Measurements from ENCODE around the gene ZNF782. TPM values are rescaled to one million over a fixed set of nuclear protein-coding genes. Genes with fewer than 3 reads are reported as not detected.

The ZNF782 gene
- total and polyA plus RNA-seq, 7 experiments from 2014 or later: 1.5 to 12.4 (median 6.3) TPM

GRCh38 chr9:96777426-96777864 lies 76.9 kb downstream of the ZNF782 start:
- CTCF ChIA-PET: no interaction called here
- DNase-seq (peak in 5 of 9 donors; percentile 18 to 47 (median 29)), ATAC-seq (peak; percentile 28)
- peaks cover 4 to 36% (median 11%) of the 10 kb centered on the region in 11 donors for H3K9me3 Mint-ChIP-seq
- H3K27ac Mint-ChIP-seq: peak overlapping the region; percentile 94 to 100 (median 98)
- H3K4me1 Mint-ChIP-seq: peaks cover 12 to 64% (median 58%) of the 10 kb centered on the region in 7 donors
- Histone ChIP-seq H3K9me3 (ENCODE audit: control insufficient read depth in 2 of 3, low read length in 3 of 3) (no peaks in the 10 kb centered on the region), H3K4me3 (ENCODE audit: low read length) (peak overlapping the region; percentile 84), H3K4me1 (ENCODE audit: control insufficient read depth in 2 of 2, insufficient read depth in 2 of 2, low read length in 2 of 2) (peaks cover 6 to 12% of the 10 kb centered on the region in 2 donors), H3K27me3 (ENCODE audit: control insufficient read depth in 2 of 2, insufficient read depth in 2 of 2, low read length in 2 of 2) (no peaks in the 10 kb centered on the region), H3K27ac (ENCODE audit: low read depth, low read length) (peak overlapping the region; percentile 92), H3K36me3 (ENCODE audit: control insufficient read depth in 2 of 3, insufficient read depth in 3 of 3, low read length in 3 of 3) (peaks cover 0 to 34% (median 7%) of the 10 kb centered on the region in 3 experiments)
- H3K36me3 Mint-ChIP-seq: peaks cover 18 to 47% (median 46%) of the 10 kb centered on the region in 5 donors
- POLR2A ChIA-PET: interaction anchor here (0.6 to 1.5 kb wide), 2 partner anchors 40 to 77 kb away, joined by 4 to 9 read pairs; partner anchors contain the start of gene ZNF782
- no peaks in the 10 kb centered on the region for H3K27me3 Mint-ChIP-seq
- intact Hi-C loops (cut with micrococcal nuclease): loop anchor here (5.0 to 10.0 kb wide), 8 partner anchors 123 to 855 kb away; partner anchors contain the start of genes NCBP1 (in 2 of the 2), TDRD7 (in 2 of the 2), TSTD2 (in 2 of the 2) and ZNF367 (in 2 of the 2)
- peak overlapping the region; percentile 91 to 100 (median 98) for H3K4me3 Mint-ChIP-seq

- H3K9me3 Mint-ChIP-seq: peaks cover 4 to 84% (median 52%) of the 10 kb centered on the region in 11 donors
- H3K4me1 Mint-ChIP-seq: peaks cover 0 to 26% (median 17%) of the 10 kb centered on the region in 7 donors
- H3K9me3 ChIP-seq (ENCODE audit: control insufficient read depth in 2 of 3, low read length in 3 of 3): peaks cover 0 to 55% (median 23%) of the 10 kb centered on the region in 3 experiments
- ChIA-PET POLR2A (interaction anchor here (0.7 kb wide), 1 partner anchor 25 kb away, joined by 3 read pairs; no protein-coding TSS in a partner anchor), CTCF (no interaction called here)
- H3K27ac Mint-ChIP-seq: no peak overlapping the region
- H3K4me3 Mint-ChIP-seq: no peak overlapping the region
- peaks cover 49 to 96% (median 85%) of the 10 kb centered on the region in 5 donors for H3K36me3 Mint-ChIP-seq
- no peak for DNase-seq
- intact Hi-C loops (cut with micrococcal nuclease): loop anchor here (10.0 kb wide), 4 partner anchors 116 to 446 kb away; partner anchors contain the start of genes CTSV (in 1 of the 2), PRXL2C (in 1 of the 2) and ZNF367 (in 1 of the 2)
- H3K27me3 Mint-ChIP-seq: no peaks in the 10 kb centered on the region
- no peak overlapping the region for H3K27ac ChIP-seq (ENCODE audit: low read depth, low read length)
- no peak for ATAC-seq
- H3K4me1 ChIP-seq (ENCODE audit: control insufficient read depth in 2 of 2, insufficient read depth in 2 of 2, low read length in 2 of 2): no peaks in the 10 kb centered on the region
- H3K36me3 ChIP-seq (ENCODE audit: control insufficient read depth in 2 of 3, insufficient read depth in 3 of 3, low read length in 3 of 3): peaks cover 26 to 92% (median 27%) of the 10 kb centered on the region in 3 experiments
- no peak overlapping the region for H3K4me3 ChIP-seq (ENCODE audit: low read length)
- no peaks in the 10 kb centered on the region for H3K27me3 ChIP-seq (ENCODE audit: control insufficient read depth in 2 of 2, insufficient read depth in 2 of 2, low read length in 2 of 2)
Observed at GRCh38 chr9:96771124-96771523, 83.2 kb downstream of the ZNF782 start.

GRCh38 chr9:96769989-96770388 lies 84.3 kb downstream of the ZNF782 start:
- no peak overlapping the region for H3K27ac ChIP-seq (ENCODE audit: low read depth, low read length)
- no peak overlapping the region for H3K4me3 ChIP-seq (ENCODE audit: low read length)
- no peaks in the 10 kb centered on the region for H3K27me3 Mint-ChIP-seq
- POLR2A ChIA-PET: no interaction called here
- intact Hi-C loops (cut with micrococcal nuclease): loop anchor here (10.0 kb wide), 4 partner anchors 115 to 445 kb away; partner anchors contain the start of genes CTSV (in 1 of the 2), PRXL2C (in 1 of the 2) and ZNF367 (in 1 of the 2)
- H3K9me3 Mint-ChIP-seq: peaks cover 4 to 96% (median 58%) of the 10 kb centered on the region in 11 donors
- DNase-seq (no peak), ATAC-seq (no peak)
- no peaks in the 10 kb centered on the region for H3K27me3 ChIP-seq (ENCODE audit: control insufficient read depth in 2 of 2, insufficient read depth in 2 of 2, low read length in 2 of 2)
- peaks cover 52 to 99% (median 90%) of the 10 kb centered on the region in 5 donors for H3K36me3 Mint-ChIP-seq
- peaks cover 2 to 66% (median 28%) of the 10 kb centered on the region in 3 experiments for H3K9me3 ChIP-seq (ENCODE audit: control insufficient read depth in 2 of 3, low read length in 3 of 3)
- H3K27ac Mint-ChIP-seq: no peak overlapping the region
- no peaks in the 10 kb centered on the region for H3K4me1 ChIP-seq (ENCODE audit: control insufficient read depth in 2 of 2, insufficient read depth in 2 of 2, low read length in 2 of 2)
- peaks cover 30 to 94% (median 36%) of the 10 kb centered on the region in 3 experiments for H3K36me3 ChIP-seq (ENCODE audit: control insufficient read depth in 2 of 3, insufficient read depth in 3 of 3, low read length in 3 of 3)
- CTCF ChIA-PET: no interaction called here
- H3K4me1 Mint-ChIP-seq: peaks cover 0 to 22% (median 17%) of the 10 kb centered on the region in 7 donors
- H3K4me3 Mint-ChIP-seq: no peak overlapping the region

Other genes with a start within 250 kb of the ZNF782 start
- gene CDC14B, start 234.7 kb downstream of the ZNF782 start, total RNA-seq: 10 to 100 TPM in 2 of 5 experiments, 1 to 10 TPM in 2, under 1 TPM in 1; 0.41 to 16.5 (median 9.4) TPM
- gene CDC14B, start 234.7 kb downstream of the ZNF782 start, polyA plus RNA-seq: 10 to 100 TPM in 1 of 2 donors, 1 to 10 TPM in 1; 9.3 to 11.0 TPM
- gene PRXL2C, start 199.2 kb downstream of the ZNF782 start, total RNA-seq: 10 to 100 TPM in 2 of 5 experiments, 1 to 10 TPM in 3; 4.8 to 20.9 (median 7.3) TPM
- gene PRXL2C, start 199.2 kb downstream of the ZNF782 start, polyA plus RNA-seq: 1 to 10 TPM; 3.4 to 4.8 TPM
- gene ZNF510, start 76.4 kb downstream of the ZNF782 start, total RNA-seq: 10 to 100 TPM; 10.7 to 33.8 (median 14.6) TPM
- 10 to 100 TPM in 1 of 2 donors, 1 to 10 TPM in 1; 8.8 to 10.9 TPM for gene ZNF510, start 76.4 kb downstream of the ZNF782 start, polyA plus RNA-seq
- not detected for gene NUTM2G, start 74.3 kb upstream of the ZNF782 start, total RNA-seq
- gene NUTM2G, start 74.3 kb upstream of the ZNF782 start, polyA plus RNA-seq: under 1 TPM; 0.12 to 0.29 TPM
- gene CTSV, start 184.6 kb upstream of the ZNF782 start, total RNA-seq: under 1 TPM in 2 of 5 experiments, not detected in 3; 0.21 to 0.24 TPM
- gene CTSV, start 184.6 kb upstream of the ZNF782 start, polyA plus RNA-seq: not detected